Measurements from ENCODE around the gene REEP3. TPM values are rescaled to one million over a fixed set of nuclear protein-coding genes. Genes with fewer than 3 reads are reported as not detected.

REEP3 gene
- total RNA-seq, 1 donor from 2014 or later, result 36.7 TPM

- H3K36me3 Mint-ChIP-seq (ENCODE audit: low read depth), result peaks cover 26% of the 10 kb centered on the region
- H3K27ac Mint-ChIP-seq (ENCODE audit: unreplicated experiment), result no peak overlapping the region
- peaks cover 14% of the 10 kb centered on the region for H3K9me3 Mint-ChIP-seq
- H3K4me3 Mint-ChIP-seq, result no peak overlapping the region
- no peak for DNase-seq (ENCODE audit: low read depth, low spot score)
- H3K27me3 Mint-ChIP-seq (ENCODE audit: low read depth), result no peaks in the 10 kb centered on the region
- peaks cover 20% of the 10 kb centered on the region for H3K4me1 Mint-ChIP-seq
- no peak for TF ChIP-seq CTCF (conservative IDR thresholded peaks at IDR 0.05)
These were observed 28.6 kb downstream of the REEP3 start for GRCh38 chr10:63549810-63550209.

- no peak overlapping the region for H3K4me3 Mint-ChIP-seq
These were observed 31.8 kb downstream of the REEP3 start for GRCh38 chr10:63553031-63553430.

GRCh38 chr10:63553473-63553872 is 32.3 kb downstream of the REEP3 start:
- no peak for TF ChIP-seq CTCF (conservative IDR thresholded peaks at IDR 0.05)
- H3K36me3 Mint-ChIP-seq (ENCODE audit: low read depth), result peaks cover 19% of the 10 kb centered on the region
- peak overlapping the region; percentile 12 for H3K27ac Mint-ChIP-seq (ENCODE audit: unreplicated experiment)
- peaks cover 14% of the 10 kb centered on the region for H3K9me3 Mint-ChIP-seq
- no peaks in the 10 kb centered on the region for H3K27me3 Mint-ChIP-seq (ENCODE audit: low read depth)
- no peak overlapping the region for H3K4me3 Mint-ChIP-seq
- H3K4me1 Mint-ChIP-seq, result peaks cover 22% of the 10 kb centered on the region
- DNase-seq (ENCODE audit: low read depth, low spot score), result no peak

More at GRCh38 chr10:63553031-63553430, 31.8 kb downstream of the REEP3 start:
- Mint-ChIP-seq H3K4me1 (peaks cover 23% of the 10 kb centered on the region), H3K36me3 (ENCODE audit: low read depth) (peaks cover 19% of the 10 kb centered on the region), H3K27me3 (ENCODE audit: low read depth) (no peaks in the 10 kb centered on the region), H3K9me3 (peaks cover 14% of the 10 kb centered on the region), H3K27ac (ENCODE audit: unreplicated experiment) (no peak overlapping the region)
- TF ChIP-seq CTCF (conservative IDR thresholded peaks at IDR 0.05), result no peak
- DNase-seq (ENCODE audit: low read depth, low spot score), result no peak

- Mint-ChIP-seq H3K36me3 (ENCODE audit: low read depth) (peaks cover 19% of the 10 kb centered on the region), H3K27ac (ENCODE audit: unreplicated experiment) (no peak overlapping the region), H3K4me1 (peaks cover 22% of the 10 kb centered on the region), H3K9me3 (peaks cover 14% of the 10 kb centered on the region), H3K4me3 (no peak overlapping the region), H3K27me3 (ENCODE audit: low read depth) (no peaks in the 10 kb centered on the region)
- DNase-seq (ENCODE audit: low read depth, low spot score), result no peak
- TF ChIP-seq CTCF (conservative IDR thresholded peaks at IDR 0.05), result no peak
These were observed 33.5 kb downstream of the REEP3 start for GRCh38 chr10:63554657-63555056.

- no peak for DNase-seq (ENCODE audit: low read depth, low spot score)
- Mint-ChIP-seq H3K4me1 (peaks cover 22% of the 10 kb centered on the region), H3K36me3 (ENCODE audit: low read depth) (peaks cover 19% of the 10 kb centered on the region), H3K27me3 (ENCODE audit: low read depth) (no peaks in the 10 kb centered on the region), H3K9me3 (peaks cover 14% of the 10 kb centered on the region), H3K27ac (ENCODE audit: unreplicated experiment) (no peak overlapping the region), H3K4me3 (no peak overlapping the region)
- no peak for TF ChIP-seq CTCF (conservative IDR thresholded peaks at IDR 0.05)
These were observed 34.1 kb downstream of the REEP3 start for GRCh38 chr10:63555330-63555729.

All from neural crest cell (in vitro differentiated cells).